Natural killer cell (primary cell): ENCODE data around the gene SPEF1. TPM values are rescaled to one million over a fixed set of nuclear protein-coding genes. Genes with fewer than 3 reads are reported as not detected.

ENCODE experiments used
- ATAC-seq, 3 donors: fragments of 150-1000 bp in 2 of 3; fragments of 200-7000 bp in 1 of 3; cut with Tn5 transposase; 1 replicate in 1 of 3; 2 replicates in 2 of 3; pipeline ENCODE4 v1.10.0; 2021; ENCODE audit warnings: mild to moderate bottlenecking in 2 of 3, moderate library complexity in 2 of 3
- DNase-seq, 2 donors: peaks; one replicate each; pipeline versions ENCODE4 v3.0.0 to v3.0.0-alpha.2; 2013 to 2021; ENCODE audit warnings: mixed read lengths in 1 of 2
- H3K27ac ChIP-seq: one replicate; pipeline ENCODE4 v1.5.1; 2013; ENCODE audit warnings: mild to moderate bottlenecking, low read length
- H3K27me3 ChIP-seq: one replicate; pipeline ENCODE4 v1.6.1; 2013; ENCODE audit warnings: low read length; ENCODE audit not compliant: control insufficient read depth, insufficient read depth
- H3K36me3 ChIP-seq: one replicate; pipeline ENCODE4 v1.6.1; 2013; ENCODE audit warnings: low read length; ENCODE audit not compliant: control insufficient read depth, insufficient read depth
- H3K4me1 ChIP-seq: one replicate; pipeline ENCODE4 v1.6.1; 2013; ENCODE audit warnings: low read length; ENCODE audit not compliant: control insufficient read depth, insufficient read depth
- H3K4me3 ChIP-seq: one replicate; pipeline ENCODE4 v1.5.1; 2013; ENCODE audit warnings: low read length
- H3K9me3 ChIP-seq: one replicate; pipeline ENCODE4 v1.6.1; 2013; ENCODE audit warnings: low read length; ENCODE audit not compliant: control insufficient read depth, insufficient read depth
- H3K27ac Mint-ChIP-seq, 2 donors: one replicate each; pipeline ENCODE4 v1.8.0; 2022; ENCODE audit warnings: mild to moderate bottlenecking in 2 of 2, mixed read lengths in 2 of 2, moderate library complexity in 1 of 2
- H3K27me3 Mint-ChIP-seq, 2 donors: one replicate each; pipeline ENCODE4 v1.8.0; 2022; ENCODE audit warnings: low read depth in 2 of 2, mixed read lengths in 2 of 2
- H3K36me3 Mint-ChIP-seq: one replicate; pipeline ENCODE4 v1.8.0; 2022; ENCODE audit warnings: mixed read lengths
- H3K4me1 Mint-ChIP-seq, 2 donors: one replicate each; pipeline ENCODE4 v1.8.0; 2022; ENCODE audit warnings: mixed read lengths in 2 of 2
- H3K4me3 Mint-ChIP-seq: one replicate; pipeline ENCODE4 v1.8.0; 2022; ENCODE audit warnings: mild to moderate bottlenecking, moderate library complexity, mixed read lengths
- H3K9me3 Mint-ChIP-seq, 2 donors: one replicate each; pipeline ENCODE4 v1.8.0; 2022; ENCODE audit warnings: mixed read lengths in 2 of 2
- WGBS: methylation state at CpG from one replicate; pipeline ENCODE4 v1.1.7; 2013; ENCODE audit warnings: missing lambda C conversion rate; ENCODE audit not compliant: insufficient coverage; 5-methylcytosine and 5-hydroxymethylcytosine counted together
- intact Hi-C: fragments of 100-400 bp; cut with micrococcal nuclease; formaldehyde crosslinking; loops from one replicate; pipeline ENCODE4 v1.14.2; 2022
- total RNA-seq, 4 donors: library from RNA; stranded (reverse); fragments of 120-200 nt in 1 of 4; gene quantifications; one replicate each; pipeline versions ENCODE4 v1.2.3 to v1.2.4, GENCODE V29; 2013 to 2022
- TF ChIP-seq, protein P1 (sequence below): fragments of 200-600 bp; IDR thresholded peaks from one replicate; pipeline ENCODE4 v1.8.0; 2022; ENCODE audit warnings: antibody characterized with exemption

SPEF1 gene
- total RNA-seq, 3 donors from 2014 or later (not counting 1 experiment from before 2014, with no cell fraction given) = 0.23 TPM; not detected in 2

DNA sequence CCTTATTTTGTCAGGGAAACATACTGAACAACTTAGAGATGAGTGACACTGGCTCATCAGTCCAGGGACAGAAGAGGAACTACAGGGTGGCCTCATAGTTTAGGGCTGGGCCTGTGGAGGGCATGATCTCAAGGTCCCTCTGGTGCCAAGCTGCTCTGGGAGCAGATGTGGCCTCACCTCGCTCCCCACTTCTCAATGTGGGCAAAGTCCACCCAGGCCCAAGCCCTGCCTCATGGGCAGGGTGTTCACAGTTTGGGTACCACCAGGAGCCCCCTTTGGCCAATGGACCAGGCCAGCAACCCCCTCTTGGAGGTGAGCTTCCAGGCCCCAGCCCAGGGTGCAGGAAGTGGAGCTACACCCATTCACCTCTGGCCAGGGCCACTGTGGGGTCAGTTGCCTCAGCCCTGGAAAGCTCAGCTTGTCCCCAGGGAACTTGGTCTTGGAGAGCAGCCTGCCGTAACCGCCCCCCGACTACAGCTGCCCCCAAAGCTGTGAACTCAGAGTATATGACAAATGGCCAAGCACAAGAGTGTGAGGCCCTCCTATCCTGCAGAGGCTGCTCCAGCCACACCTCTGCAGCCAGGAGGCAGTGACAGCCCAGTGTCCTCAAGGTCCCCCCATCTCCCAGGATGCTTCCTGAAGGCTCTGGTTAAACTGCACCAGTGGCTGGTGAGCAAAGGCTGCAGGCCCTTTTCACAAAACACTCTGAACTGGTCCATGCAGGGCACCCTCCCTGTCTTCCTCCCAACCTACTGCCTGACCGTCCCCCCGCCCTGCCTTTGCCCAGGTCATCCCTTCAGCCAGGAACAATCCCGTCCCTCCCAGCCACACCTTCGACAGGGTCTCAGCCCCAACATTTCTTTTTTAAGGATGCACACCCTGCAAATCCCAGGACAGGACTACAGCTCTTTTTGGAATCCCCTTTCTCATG lies 17.3 kb downstream of the SPEF1 start:
- H3K4me3 ChIP-seq = no peak overlapping the region

DNA sequence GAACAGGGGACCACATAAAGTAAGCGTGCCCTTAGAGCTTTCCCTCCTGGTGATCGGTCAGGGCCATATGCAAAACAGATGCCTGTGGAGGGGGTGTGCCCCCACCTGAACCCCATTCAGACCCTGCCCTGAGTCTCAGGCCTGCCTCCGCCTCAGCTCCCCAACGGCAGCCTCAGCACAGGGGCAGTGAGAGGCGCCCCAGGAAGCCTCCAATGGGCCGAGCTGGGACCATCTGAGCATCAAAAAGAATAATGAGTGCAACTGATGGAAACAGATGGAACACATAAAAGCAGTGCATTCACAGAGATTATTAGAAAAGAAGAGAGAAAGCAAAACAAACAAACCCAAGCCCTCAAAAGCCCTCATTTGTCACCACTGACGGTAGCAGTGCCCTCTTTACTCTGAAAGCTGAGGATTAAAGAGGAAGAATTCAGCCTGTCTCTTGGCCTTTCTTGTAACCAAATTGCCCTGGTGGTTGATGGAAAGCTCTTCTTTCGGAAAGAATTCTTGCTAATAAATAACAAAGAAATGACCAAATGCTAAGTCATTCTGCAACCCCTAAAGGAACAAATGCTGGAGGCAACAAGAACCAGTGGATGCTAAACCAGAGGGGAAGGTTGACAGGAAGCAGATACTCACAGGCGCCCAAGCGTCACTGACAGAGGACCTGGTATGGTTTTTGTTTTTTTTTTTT lies 20.4 kb downstream of the SPEF1 start:
- Histone ChIP-seq H3K9me3 (no peaks in the 10 kb centered on the region), H3K4me1 (peaks cover 17% of the 10 kb centered on the region), H3K4me3 (no peak overlapping the region), H3K27ac (no peak overlapping the region), H3K36me3 (no peaks in the 10 kb centered on the region), H3K27me3 (no peaks in the 10 kb centered on the region)
- Mint-ChIP-seq H3K9me3 (no peaks in the 10 kb centered on the region), H3K4me3 (no peak overlapping the region), H3K27me3 (no peaks in the 10 kb centered on the region), H3K27ac (no peak overlapping the region), H3K4me1 (peaks cover 0 to 11% of the 10 kb centered on the region in 2 donors), H3K36me3 (no peaks in the 10 kb centered on the region)
- TF ChIP-seq, protein P1, sequence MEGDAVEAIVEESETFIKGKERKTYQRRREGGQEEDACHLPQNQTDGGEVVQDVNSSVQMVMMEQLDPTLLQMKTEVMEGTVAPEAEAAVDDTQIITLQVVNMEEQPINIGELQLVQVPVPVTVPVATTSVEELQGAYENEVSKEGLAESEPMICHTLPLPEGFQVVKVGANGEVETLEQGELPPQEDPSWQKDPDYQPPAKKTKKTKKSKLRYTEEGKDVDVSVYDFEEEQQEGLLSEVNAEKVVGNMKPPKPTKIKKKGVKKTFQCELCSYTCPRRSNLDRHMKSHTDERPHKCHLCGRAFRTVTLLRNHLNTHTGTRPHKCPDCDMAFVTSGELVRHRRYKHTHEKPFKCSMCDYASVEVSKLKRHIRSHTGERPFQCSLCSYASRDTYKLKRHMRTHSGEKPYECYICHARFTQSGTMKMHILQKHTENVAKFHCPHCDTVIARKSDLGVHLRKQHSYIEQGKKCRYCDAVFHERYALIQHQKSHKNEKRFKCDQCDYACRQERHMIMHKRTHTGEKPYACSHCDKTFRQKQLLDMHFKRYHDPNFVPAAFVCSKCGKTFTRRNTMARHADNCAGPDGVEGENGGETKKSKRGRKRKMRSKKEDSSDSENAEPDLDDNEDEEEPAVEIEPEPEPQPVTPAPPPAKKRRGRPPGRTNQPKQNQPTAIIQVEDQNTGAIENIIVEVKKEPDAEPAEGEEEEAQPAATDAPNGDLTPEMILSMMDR = no peak
- intact Hi-C loops = no loop called here
- no peak for DNase-seq
- ATAC-seq = no peak
- 72% methylated on average over 9 of the region's 10 CpGs for WGBS

More for the DNA sequence above, 17.3 kb downstream of the SPEF1 start:
- Mint-ChIP-seq H3K36me3 (no peaks in the 10 kb centered on the region), H3K4me3 (no peak overlapping the region), H3K27ac (no peak overlapping the region), H3K27me3 (no peaks in the 10 kb centered on the region), H3K9me3 (no peaks in the 10 kb centered on the region), H3K4me1 (peaks cover 5 to 30% of the 10 kb centered on the region in 2 donors)
- Histone ChIP-seq H3K36me3 (no peaks in the 10 kb centered on the region), H3K27me3 (no peaks in the 10 kb centered on the region), H3K9me3 (no peaks in the 10 kb centered on the region), H3K4me1 (peaks cover 42% of the 10 kb centered on the region), H3K27ac (no peak overlapping the region)
- TF ChIP-seq, protein P1 = no peak
- DNase-seq (no peak), ATAC-seq (no peak)
- 93% methylated on average over 8 of the region's 8 CpGs for WGBS
- intact Hi-C loops = no loop called here

DNA sequence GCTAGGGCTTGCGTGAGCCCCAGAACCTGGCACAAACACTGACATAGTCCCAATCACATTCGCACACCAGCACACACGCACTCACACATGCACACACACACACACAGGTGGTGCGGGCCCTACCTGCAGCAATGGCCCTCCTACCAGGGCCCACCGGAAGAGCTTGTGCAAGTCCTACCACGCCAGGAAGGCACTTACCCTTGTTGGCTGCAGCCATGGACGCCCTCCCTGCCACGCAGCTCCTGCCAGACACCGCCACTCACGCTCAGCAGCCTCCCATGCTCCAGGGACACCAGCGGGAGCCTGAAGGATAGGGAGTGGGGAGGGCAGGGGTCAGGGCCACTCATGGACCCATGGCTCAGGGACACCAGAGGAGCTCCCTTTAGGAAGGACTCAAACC lies 21.4 kb downstream of the SPEF1 start:
- no peaks in the 10 kb centered on the region for H3K9me3 ChIP-seq
- H3K4me1 ChIP-seq = peaks cover 12% of the 10 kb centered on the region
- no peaks in the 10 kb centered on the region for H3K27me3 ChIP-seq
- intact Hi-C loops = no loop called here
- Mint-ChIP-seq H3K27me3 (no peaks in the 10 kb centered on the region), H3K4me1 (peaks cover 0 to 2% of the 10 kb centered on the region in 2 donors), H3K4me3 (no peak overlapping the region), H3K27ac (no peak overlapping the region), H3K9me3 (no peaks in the 10 kb centered on the region), H3K36me3 (no peaks in the 10 kb centered on the region)
- no peak for ATAC-seq
- no peak overlapping the region for H3K27ac ChIP-seq
- TF ChIP-seq, protein P1 = no peak
- WGBS = 95% methylated on average over 11 of the region's 11 CpGs
- DNase-seq = no peak
- H3K36me3 ChIP-seq = no peaks in the 10 kb centered on the region
- H3K4me3 ChIP-seq = no peak overlapping the region
